Activated gamma-delta T cell treated with anti-CD3 and anti-CD28 coated beads, Interleukin-2, amount 50 U/mL, for 16 hours (primary cell): ENCODE data around the gene FARP1.

ENCODE experiments used
- DNase-seq: peaks from one replicate; pipeline ENCODE4 v3.0.0-alpha.2; 2020; ENCODE audit warnings: low read depth

The FARP1 gene

DNA sequence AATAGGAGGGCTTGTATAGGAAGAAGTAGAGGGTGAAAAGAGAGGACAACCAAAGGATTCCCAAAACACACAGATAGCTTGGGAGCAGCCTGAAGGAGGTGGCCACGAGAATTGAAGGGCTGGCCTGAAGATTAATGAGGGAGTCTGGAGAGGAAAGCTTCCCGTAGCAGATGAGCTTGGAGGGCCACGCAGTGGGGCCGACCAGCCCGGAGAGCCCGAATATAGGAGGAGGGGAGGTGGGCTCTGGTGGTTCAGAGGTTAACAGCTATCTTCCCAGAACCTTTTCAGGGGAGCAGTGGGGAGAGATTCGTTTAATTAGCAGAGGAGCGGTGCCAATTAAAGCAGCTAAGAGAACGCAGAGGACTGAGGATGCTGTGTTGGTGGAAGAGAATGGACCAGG lies 279.2 kb downstream of the FARP1 start:
- DNase-seq: no peak

DNA sequence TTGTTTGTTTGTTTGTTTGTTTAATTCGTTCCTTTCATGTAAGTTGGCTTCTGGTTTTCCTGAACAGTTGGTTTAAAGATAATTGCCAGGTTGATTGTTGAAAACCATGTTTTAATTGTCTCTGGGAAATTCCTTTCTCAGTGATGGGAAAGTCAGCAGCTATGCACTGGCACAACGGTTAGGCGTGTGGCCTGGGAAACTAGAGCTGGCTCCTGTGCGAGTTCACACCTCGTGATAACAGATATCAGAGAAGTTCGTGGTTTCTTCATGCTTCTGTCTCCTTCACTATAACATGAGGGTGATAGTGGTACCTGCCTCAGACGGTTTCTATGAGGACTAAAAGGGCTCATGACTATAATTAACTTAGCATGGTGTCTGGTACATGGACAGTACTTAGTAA lies 280.5 kb downstream of the FARP1 start:
- DNase-seq: no peak

DNA sequence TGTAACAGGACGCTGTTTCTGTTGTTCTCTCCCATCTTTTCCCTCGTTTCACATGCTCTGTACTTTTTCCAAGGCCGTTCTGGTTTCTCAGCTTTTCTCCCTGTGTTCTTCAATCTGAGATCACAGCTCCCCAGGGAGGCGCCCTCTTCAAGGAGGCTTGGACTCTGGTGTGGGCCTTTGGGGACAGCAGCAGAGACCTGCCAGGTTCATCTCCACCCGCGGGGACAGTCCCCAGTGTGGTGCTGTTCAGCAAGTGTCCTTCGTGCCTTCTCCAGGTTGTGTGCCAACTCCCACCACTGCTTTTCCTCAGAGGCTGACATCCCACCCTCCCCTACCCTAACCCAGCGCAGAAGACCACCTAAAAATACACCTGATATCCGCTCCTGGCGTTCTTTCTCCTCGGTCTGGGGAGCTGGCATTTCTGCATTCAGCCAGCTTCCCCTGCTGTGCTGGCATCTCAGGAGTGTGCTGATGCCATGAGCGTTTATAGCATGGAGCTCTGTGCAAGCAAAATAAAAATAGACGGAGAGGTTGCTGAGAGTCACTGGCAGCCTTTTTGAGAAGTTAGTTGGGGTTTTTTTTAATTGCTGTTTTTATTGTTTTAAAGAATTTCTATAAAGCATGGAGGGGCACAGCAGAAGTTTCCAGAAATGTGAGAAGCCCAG lies 284.6 kb downstream of the FARP1 start:
- no peak for DNase-seq

DNA sequence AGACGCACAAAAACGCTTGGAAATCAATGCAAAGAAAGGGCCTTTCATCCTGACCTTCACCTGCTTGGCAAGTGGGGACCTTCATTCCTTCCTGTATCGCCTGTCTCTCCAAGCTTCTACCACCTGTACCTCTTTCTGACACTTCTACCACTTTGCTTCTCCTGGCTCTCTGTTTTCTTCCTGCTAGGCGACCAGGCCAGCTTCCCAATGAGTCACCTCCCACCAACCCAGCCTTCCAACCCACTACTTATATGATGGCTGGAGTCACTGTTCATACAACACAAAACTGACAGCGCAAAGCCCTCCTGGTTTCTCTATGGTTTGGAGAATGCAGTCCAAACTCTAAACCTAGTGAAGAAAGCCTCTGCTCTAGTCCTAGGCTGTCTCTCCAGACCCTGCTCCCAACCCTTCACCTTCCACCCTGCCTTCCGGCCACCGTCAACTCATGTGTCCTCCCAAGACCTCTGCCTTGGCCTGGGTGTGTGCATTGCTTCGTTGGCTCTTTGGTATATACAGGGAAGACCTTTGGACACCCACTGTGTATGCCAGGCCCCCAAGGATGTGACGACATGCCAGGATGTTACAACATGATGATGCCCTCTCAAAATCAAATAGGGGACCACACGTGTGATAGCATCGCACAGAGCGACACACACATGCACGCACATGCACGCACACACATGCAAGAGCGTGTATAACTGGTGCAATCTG lies 285.5 kb downstream of the FARP1 start:
- DNase-seq: no peak

DNA sequence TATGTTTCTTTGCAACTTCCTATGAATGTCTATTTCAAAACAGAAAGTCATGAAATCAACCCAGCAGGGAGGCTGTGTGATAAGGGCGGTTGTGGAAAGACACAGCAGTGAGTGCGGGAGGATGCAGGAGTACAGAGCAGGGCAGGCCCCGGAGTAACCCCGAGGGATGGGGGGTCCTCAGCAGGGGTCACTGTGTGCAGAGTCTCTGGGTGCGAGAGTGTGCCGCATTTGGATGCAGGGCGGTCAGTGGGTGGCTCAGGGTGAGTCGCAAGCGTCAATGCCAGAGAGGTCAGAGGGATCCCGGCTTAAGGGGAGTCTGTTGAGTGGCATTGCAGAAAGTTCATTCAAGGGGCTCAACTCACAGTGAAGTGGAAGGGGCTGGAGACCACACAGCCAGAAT lies 286.2 kb downstream of the FARP1 start:
- DNase-seq: no peak

DNA sequence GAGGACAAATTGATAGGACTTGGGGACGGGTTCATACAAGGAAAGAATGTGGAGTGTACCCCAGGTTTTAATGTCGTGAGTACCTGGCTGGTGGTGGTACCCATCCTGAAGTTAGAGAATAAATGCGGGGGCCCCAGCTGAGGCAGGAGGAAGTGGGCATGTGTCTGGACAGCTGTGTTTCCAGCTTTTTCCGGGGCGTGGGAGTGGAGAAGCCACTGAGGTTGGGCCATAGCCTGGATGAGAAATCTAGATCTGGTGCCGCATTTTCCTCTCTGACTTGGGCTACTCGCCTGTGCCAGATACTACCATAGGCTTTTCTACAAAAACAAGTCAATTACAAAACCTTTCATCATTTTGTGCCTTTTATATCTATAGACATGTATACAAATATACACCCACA lies 286.6 kb downstream of the FARP1 start:
- DNase-seq: no peak

DNA sequence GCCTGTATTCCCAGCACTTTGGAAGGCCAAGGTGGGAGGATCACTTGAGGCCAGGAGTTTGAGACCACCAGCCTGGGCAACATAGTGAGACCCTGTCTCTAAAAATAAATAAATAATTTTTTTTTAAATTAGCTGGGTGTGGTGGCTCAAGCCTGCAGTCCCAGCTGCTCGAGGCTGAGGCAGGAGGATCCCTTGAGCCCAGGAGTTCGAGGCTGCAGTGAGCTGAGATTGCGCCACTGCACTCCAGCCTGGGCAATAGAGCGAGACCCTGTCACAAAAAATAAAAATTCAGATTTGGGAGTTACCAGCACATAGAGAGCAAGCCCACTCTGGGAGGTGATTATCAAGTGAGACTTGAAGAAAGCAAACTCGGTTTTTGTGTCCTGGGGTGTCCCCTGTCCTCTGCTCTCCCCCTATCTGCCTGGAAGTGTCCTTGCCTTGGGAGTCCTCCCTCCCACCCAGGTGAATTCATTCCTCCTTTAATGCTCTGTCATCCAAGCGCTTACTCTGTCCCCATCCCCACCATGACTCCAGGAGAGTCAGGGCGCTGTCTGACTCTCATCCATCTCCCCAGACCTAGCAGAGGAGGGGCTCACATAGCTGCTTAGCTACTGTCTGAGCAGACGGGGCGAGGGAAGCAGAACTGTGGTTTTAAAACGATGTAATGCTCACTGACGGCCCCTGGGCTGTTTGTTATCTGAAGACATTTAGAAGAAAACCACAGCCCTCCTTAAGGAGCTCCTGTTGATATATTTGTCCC lies 287.3 kb downstream of the FARP1 start:
- no peak for DNase-seq

DNA sequence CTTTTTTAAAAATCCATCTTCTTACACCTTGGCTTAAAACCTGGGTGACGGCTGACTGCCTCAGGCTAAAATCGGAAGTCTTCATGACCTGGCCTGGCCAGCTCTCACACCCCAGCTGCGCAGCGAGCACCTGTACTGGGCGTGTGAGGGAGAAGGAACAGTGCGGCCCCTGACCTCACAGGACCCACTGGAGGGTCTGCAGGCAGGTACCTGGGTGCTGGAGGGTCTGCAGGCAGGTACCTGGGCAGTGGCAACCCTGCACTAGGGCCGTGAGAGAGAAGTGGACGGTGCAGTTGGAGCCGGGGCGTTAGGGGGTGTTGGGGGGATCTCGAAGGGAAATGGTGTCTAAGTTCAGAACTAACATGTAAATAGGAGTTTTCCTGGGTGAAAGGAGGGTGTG lies 289.7 kb downstream of the FARP1 start:
- no peak for DNase-seq

DNA sequence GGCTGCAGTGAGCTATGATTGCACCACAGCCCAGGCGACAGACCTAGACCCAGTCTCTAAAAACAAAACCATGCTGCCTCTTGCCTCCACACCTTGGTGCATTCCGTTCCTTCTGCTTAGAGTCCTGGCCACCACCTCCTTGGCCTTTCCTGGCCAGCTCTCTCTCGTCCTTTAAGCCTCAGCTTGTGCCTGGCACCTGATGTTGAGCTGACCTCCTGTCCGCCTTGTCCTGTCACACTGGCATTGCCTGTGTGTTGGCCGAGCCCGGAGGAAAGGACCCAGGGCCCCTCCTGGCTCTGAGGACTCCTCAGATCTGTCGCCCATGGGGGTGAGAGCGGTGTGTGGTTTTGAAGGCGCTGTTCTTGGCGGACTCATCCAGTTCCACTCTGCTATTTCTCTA lies 290.8 kb downstream of the FARP1 start:
- no peak for DNase-seq

DNA sequence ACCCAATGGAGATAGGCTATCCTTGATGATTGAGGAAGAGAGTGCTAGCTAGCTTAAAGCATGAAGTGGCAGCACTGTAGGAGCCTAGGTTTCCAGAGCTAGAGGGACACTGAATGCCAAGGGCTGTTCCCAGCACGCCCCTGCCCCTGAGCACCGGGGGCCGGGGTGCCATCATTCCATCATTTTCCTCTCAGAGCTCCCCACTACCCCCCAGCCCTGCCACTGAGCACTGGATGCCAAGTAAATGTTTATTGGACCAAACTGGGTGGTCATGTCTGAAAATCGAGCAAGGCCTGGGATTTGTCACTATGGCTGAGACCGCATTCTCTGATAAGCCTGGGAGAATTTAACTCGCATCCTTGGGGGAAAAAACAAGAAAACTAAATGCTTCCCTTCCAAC lies 291.2 kb downstream of the FARP1 start:
- DNase-seq: no peak

DNA sequence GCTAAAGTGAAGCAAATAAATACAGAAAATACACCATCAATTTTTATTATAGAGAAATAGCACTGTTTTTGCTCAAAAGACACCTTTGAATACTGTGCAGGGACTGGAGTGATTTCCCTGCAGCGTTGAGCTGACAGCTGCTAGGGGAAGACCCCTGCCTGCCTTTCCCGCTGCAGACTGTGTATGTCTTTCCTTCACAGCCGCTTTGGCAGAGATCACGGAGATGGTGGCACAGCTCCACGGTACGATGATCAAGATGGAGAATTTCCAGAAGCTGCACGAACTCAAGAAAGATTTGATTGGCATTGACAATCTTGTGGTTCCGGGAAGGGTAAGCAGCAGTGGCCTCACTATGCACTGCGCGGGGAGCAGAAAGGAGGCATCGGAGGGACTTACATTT lies 292.5 kb downstream of the FARP1 start:
- DNase-seq: no peak

DNA sequence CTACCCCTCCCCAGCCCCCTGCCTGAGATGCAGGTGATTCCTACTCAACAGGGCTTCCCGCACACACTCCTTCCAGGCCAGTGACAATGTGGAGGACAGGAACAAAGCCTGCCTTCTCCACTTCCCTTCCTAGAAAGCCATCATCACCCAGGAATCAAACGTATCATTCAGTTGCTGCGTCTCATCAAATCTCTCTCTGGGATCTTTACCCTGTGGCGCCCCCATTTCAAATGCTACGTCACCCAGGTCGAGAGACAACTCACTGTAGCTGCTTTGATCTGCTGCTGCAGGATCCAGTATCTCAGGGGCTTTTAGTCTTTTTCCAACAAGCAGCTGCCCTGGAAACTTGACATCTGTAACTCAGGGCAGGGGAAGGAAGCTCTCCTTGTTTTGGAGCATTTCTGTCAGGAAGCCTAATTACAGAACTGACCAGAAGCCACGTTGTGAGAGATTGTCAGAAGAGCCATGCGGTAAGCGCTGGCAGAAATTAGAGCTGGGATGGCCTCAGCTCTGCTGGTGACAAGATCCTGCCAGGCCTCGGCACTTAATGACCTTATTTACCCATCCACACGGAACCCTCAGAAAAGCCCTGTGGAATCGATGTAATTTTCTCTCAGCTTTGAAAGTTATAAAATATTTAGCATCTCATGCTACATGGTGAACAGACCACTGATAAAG lies 293.5 kb downstream of the FARP1 start:
- no peak for DNase-seq

DNA sequence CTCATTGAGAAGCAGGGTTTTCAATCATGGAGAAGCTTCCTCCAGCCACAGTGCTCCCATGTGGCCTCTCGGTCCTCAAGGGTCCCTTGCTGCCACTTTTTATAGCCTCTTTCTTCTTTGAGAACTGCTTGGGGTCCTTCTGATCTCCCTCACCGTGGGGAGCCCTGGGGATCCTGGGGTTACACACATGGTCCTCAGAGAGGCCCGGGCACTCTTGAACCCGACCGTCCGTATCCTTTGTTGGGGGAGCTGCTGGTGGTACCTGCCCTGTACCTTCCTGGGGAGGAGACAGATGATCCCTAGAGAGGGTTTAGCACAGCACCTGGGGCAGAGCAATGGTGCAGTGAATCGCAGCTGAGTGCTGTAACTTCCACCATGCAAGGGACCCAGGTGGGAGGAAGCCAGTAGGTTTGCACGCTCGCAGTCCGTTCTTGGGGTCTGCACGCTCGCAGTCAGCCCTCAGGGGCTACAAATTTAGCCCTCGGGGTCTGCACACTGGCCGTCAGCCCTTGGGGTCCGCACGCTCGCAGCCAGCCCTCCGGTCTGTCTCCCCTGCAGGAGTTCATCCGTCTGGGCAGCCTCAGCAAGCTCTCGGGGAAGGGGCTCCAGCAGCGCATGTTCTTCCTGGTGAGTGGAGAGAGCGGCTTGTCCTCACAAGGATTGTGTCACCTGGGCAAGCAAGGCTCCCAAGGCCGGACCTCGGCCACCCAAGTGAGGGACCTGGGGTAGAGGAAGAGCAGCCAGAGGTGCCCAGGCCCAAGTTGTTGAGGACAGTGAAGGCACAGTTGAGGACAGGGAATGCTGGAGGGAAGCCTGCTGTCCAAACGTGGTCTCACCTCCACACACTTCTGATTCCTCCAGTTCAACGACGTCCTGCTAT lies 295.6 kb downstream of the FARP1 start:
- no peak for DNase-seq

DNA sequence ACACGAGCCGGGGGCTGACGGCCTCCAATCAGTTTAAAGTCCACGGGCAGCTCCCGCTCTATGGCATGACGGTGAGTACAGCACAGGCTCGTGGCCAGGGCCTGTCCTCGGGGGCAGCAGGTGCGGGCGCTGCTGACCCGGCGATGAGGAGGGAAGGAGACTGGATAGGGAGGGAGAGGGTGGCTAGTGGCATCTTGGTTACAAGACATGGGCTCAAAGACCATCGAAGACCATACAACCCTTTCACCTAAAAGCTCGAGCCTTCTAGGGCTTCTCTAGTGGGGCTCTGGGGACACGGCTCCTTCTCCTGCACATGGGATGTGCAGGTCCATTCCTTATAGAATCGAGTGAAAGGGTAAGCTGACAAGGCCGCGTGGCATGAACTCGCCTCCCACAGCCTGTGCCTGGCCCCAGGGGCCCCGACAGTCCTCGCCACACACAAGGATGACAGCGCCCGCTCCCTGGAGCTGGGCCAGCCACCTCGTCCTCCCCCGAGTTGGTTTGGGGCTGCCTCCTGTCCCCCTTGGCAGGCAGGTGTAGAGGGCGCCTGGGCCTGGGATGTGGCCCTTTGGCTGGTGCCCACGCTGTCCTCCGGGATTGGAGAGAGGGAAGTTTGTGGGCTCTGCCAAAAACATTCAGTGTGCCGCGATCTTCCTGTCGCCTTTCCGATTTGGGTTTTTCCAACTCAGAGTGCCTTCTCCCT lies 296.4 kb downstream of the FARP1 start:
- DNase-seq: no peak

DNA sequence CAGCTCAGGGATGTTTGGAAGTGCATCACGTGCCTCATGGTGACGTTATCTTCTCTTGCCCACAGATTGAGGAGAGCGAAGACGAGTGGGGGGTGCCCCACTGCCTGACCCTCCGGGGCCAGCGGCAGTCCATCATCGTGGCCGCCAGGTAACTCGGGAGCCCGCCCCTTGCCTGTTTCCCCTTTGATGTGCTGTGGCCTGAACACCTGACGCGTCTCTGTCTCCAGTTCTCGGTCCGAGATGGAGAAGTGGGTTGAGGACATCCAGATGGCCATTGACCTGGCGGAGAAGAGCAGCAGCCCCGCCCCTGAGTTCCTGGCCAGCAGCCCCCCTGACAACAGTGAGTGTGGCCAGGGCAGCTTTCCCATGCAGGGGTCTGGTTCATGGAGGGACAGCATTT lies 297.0 kb downstream of the FARP1 start:
- no peak for DNase-seq

DNA sequence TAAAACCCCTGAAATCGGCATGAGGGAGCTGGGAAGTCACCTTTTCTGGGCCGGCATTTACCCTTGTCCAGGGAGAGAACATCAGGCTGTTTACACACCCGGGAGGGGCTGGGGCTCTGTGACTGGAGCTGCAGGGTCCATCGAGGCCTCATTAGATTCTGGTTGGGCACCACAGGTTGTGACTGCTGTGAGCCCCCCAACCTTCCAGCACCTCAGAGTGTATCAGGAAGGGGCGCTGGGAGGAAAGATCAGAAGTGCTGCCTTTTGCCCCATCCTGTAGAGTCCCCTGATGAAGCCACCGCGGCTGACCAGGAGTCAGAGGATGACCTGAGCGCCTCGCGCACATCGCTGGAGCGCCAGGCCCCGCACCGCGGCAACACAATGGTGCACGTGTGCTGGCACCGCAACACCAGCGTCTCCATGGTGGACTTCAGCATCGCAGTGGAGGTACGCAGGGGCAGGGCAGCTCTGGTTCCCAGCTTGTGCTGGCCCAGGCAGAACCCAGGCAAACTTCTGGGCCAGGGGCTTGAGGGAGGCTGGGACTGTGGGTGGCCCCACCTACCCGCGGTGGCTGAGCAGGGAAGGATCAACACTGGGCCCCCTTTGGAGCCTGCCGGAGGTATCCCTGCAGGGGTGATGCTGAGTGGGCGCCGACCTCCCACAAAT lies 297.6 kb downstream of the FARP1 start:
- DNase-seq: no peak

DNA sequence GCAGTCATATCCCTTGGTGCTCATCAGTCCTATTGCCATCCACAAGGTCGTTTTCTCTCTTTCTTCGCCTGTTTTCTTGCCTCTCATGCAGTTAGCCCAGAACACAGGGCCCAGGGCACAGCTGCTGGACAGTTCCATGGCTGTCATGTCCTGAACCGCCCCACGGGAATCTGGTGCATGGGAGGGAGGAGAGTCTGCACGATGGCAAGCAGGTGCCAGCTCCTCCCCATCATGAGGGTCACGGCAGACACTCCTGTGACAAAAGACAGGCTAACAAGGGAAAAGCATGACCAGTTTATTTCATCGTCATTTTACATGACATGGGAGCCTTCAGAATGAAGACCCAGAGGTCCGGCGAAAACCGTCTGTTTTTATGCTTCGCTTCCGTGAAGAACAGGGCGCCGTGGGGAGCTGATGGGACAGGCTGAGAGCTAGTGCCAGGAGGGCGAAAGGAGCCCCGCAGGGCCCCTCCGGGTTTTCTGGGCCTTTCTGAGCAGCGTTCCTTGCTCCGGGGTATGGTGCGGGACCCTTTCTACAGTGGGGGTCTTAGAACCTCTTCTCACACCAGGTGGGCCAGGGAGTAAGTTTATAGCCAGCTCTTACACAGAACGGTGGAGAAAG lies 298.3 kb downstream of the FARP1 start:
- no peak for DNase-seq

DNA sequence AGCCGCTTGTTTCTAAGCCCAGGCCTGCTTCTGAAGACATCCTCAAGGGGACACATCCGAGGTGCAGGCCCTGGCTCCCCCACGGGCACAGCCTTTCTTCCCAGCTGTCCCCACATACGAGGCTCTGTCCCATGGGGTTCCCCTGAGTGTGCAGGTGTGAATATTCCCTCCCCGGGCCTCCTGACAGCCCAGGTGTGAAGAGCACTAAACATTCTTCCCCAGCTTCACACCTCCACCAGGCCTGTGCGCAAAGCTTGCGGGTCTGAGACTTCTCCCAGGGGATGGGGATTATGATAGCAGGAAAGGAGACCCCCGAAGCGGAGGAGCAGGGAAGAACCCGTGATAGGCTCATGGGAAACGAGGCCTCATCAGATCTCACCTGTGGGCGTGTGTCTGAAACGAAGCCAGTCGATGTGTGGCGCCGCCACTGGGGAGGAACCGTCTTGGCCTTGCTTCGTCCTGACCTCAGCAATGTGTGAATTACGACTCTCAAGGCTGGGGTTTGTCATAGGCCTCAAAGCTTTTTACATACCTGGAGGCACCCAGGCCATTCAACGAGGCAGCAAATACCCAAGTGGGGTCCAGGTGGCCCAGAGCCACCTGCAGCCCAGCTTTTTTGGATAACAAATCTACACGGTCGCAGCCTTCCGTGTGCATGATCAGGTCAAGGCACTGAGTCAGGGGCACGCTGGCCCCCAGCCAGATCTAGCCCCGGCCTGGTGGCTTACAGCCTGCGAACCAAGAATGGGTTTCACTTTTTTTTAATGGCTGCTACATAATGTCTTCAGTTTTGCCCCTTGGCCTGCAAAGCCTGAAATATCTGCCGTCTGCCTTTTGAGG lies 299.7 kb downstream of the FARP1 start:
- no peak for DNase-seq

DNA sequence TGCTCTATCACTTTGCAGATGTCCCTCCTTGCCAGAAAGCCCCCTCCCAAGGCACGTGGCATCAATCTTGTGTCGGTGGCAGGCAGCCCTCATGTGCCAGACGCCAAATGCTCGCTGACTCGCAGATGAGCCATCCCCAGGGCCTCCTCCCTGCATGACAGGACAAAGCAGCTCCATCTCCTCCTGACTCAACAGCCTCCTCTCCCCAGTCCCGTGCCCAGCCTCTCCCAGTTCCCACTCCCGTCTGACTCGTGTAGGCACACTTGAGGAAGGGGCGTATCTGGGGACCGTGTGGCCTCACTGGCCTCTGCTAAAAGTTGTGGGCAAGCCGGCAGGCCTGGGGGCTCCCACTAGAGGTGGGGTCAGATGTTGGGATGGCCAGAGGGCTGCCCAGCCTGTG lies 300.4 kb downstream of the FARP1 start:
- DNase-seq: no peak
